K562 treated with DMSO at 1 percent for 48 hours (cell line): ENCODE results near the gene LGALS16. TPM values are rescaled to one million over a fixed set of nuclear protein-coding genes. Genes with fewer than 3 reads are reported as not detected.

Experiments
- total RNA-seq: library from RNA; unstranded; fragments of 300-600 nt; gene quantifications from 2 replicates; pipeline ENCODE4 v1.2.3, GENCODE V29; 2022; ENCODE audit warnings: low replicate concordance; ENCODE audit errors: extremely low read depth

LGALS16 gene, protein sequence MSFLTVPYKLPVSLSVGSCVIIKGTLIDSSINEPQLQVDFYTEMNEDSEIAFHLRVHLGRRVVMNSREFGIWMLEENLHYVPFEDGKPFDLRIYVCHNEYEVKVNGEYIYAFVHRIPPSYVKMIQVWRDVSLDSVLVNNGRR
- total RNA-seq = not detected in 2 replicates

GRCh38 chr19:39655613-39656012 is at the start of gene LGALS16:
LGALS16 (plus strand) TSS chr19:39655913; CDS start chr19:39655962, 49 bp downstream.

GRCh38 chr19:39704181-39705044 is 48.7 kb downstream of the LGALS16 start, which contains the start of gene LGALS14:
LGALS14 (plus strand) TSS chr19:39704481; CDS start chr19:39704529, 48 bp downstream.

Other genes with a start within 250 kb of the LGALS16 start
- gene ZFP36, start 249.1 kb upstream of the LGALS16 start, total RNA-seq = not detected in 2 replicates
- not detected in 2 replicates for gene PLEKHG2, start 243.2 kb upstream of the LGALS16 start, total RNA-seq
- 3,626 and 6,643 TPM in 2 replicates for gene RPS16, start 220.0 kb upstream of the LGALS16 start, total RNA-seq
- gene SUPT5H, start 210.3 kb upstream of the LGALS16 start, total RNA-seq = 132 TPM in 1 of 2 replicates, not detected in the other
- gene TIMM50, start 175.1 kb upstream of the LGALS16 start, total RNA-seq = 5,575 TPM in 1 of 2 replicates, not detected in the other
- not detected in 2 replicates for gene DLL3, start 157.0 kb upstream of the LGALS16 start, total RNA-seq
- gene SELENOV, start 140.8 kb upstream of the LGALS16 start, total RNA-seq = not detected in 2 replicates
- gene EID2B, start 123.1 kb upstream of the LGALS16 start, total RNA-seq = not detected in 2 replicates
- not detected in 2 replicates for gene EID2, start 115.8 kb upstream of the LGALS16 start, total RNA-seq
- not detected in 2 replicates for gene LGALS13, start 53.4 kb upstream of the LGALS16 start, total RNA-seq
- gene LGALS14, start 48.6 kb downstream of the LGALS16 start, total RNA-seq = not detected in 2 replicates
- not detected in 2 replicates for gene CLC, start 82.1 kb downstream of the LGALS16 start, total RNA-seq
- not detected in 2 replicates for gene LEUTX, start 122.9 kb downstream of the LGALS16 start, total RNA-seq
- not detected in 2 replicates for gene DYRK1B, start 178.2 kb downstream of the LGALS16 start, total RNA-seq
- gene FBL, start 190.5 kb downstream of the LGALS16 start, total RNA-seq = not detected in 2 replicates